ENCODE results near the gene GRAP2.

The GRAP2 gene

DNA sequence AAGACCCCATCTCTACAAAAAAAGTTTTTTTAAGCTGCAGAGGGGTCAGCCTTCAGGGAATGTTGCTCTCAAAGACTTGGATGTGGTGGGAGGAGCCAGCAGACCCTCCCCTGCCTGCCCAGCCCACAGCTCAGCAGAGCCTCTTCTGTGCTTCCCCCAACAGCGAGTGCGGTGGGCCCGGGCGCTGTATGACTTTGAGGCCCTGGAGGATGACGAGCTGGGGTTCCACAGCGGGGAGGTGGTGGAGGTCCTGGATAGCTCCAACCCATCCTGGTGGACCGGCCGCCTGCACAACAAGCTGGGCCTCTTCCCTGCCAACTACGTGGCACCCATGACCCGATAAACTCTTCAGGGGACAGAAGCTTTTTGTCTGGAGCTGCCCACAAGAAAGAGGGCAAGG lies 69.9 kb downstream of the GRAP2 start:
- Histone ChIP-seq H2AK5ac (ENCODE audit: low read length) (no peak overlapping the region), H3K4me2 (ENCODE audit: low read length) (no peak overlapping the region), H2BK120ac (ENCODE audit: low read depth, low read length) (no peak overlapping the region), H3K79me2 (ENCODE audit: control insufficient read depth, insufficient read depth, low read length) (no peaks in the 10 kb centered on the region), H3K4me3 (ENCODE audit: low read length) (no peak overlapping the region), H3K56ac (ENCODE audit: low read length) (no peak overlapping the region), H4K8ac (ENCODE audit: low read depth, low read length) (no peak overlapping the region), H3K27me3 (ENCODE audit: insufficient read depth, low read length, poor library complexity) (no peaks in the 10 kb centered on the region), H3K79me1 (ENCODE audit: low read length) (no peaks in the 10 kb centered on the region), H3K4ac (ENCODE audit: low read depth, low read length) (no peak overlapping the region), H3K9ac (ENCODE audit: low read length) (no peak overlapping the region), H3K23ac (ENCODE audit: low read length) (no peak overlapping the region), H3K18ac (ENCODE audit: low read length) (no peak overlapping the region), H3K27ac (ENCODE audit: low read depth, low read length) (no peak overlapping the region), H3K36me3 (ENCODE audit: control insufficient read depth, insufficient read depth, low read length) (no peaks in the 10 kb centered on the region), H4K5ac (ENCODE audit: low read length) (no peak overlapping the region), H2BK5ac (ENCODE audit: low read length) (no peak overlapping the region), H3K4me1 (ENCODE audit: control insufficient read depth, low read depth, low read length) (peaks cover 2% of the 10 kb centered on the region), H2BK15ac (replicated peaks; ENCODE audit: low read depth) (no peak overlapping the region)
- DNase-seq = no peak
- no CpG with 5 or more reads among the region's 10 CpGs for WGBS (ENCODE audit: extremely low coverage, insufficient coverage, low lambda C conversion rate)

GRCh38 chr22:39972641-39973040 lies 71.8 kb downstream of the GRAP2 start:
- Histone ChIP-seq H2BK120ac (ENCODE audit: low read depth, low read length) (no peak overlapping the region), H2BK5ac (ENCODE audit: low read length) (no peak overlapping the region), H3K27me3 (ENCODE audit: insufficient read depth, low read length, poor library complexity) (no peaks in the 10 kb centered on the region), H3K23ac (ENCODE audit: low read length) (no peak overlapping the region), H2AK5ac (ENCODE audit: low read length) (no peak overlapping the region), H3K9ac (ENCODE audit: low read length) (no peak overlapping the region), H3K4me3 (ENCODE audit: low read length) (no peak overlapping the region), H3K4ac (ENCODE audit: low read depth, low read length) (no peak overlapping the region), H3K56ac (ENCODE audit: low read length) (no peak overlapping the region), H3K36me3 (ENCODE audit: control insufficient read depth, insufficient read depth, low read length) (no peaks in the 10 kb centered on the region), H3K27ac (ENCODE audit: low read depth, low read length) (no peak overlapping the region), H3K4me1 (ENCODE audit: control insufficient read depth, low read depth, low read length) (peaks cover 2% of the 10 kb centered on the region), H2BK15ac (replicated peaks; ENCODE audit: low read depth) (no peak overlapping the region), H4K5ac (ENCODE audit: low read length) (no peak overlapping the region), H3K79me1 (ENCODE audit: low read length) (no peaks in the 10 kb centered on the region), H4K8ac (ENCODE audit: low read depth, low read length) (no peak overlapping the region), H3K4me2 (ENCODE audit: low read length) (no peak overlapping the region), H3K79me2 (ENCODE audit: control insufficient read depth, insufficient read depth, low read length) (no peaks in the 10 kb centered on the region), H3K18ac (ENCODE audit: low read length) (no peak overlapping the region)
- no CpG with 5 or more reads among the region's 5 CpGs for WGBS (ENCODE audit: extremely low coverage, insufficient coverage, low lambda C conversion rate)
- no peak for DNase-seq

DNA sequence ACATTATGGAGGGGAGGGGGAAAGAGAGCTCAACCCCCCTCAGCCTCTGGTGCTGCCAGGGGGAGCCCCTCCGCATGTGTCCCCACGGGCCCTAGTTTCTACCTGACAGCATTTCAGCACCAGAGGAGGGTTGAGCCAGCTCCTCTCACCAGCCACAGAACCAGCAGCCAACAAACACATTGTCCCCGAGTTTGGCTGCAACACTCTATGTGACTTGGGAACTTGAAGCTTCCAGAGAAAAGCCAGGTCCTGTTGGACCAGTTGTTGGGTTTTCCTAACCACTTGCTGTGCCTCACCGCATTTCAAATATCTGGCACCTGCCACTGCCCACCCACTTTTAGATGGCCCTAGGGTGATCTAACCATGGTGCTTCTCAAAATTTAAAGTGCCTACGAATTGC lies 72.8 kb downstream of the GRAP2 start:
- WGBS (ENCODE audit: extremely low coverage, insufficient coverage, low lambda C conversion rate) = no CpG with 5 or more reads among the region's 5 CpGs
- H3K36me3 ChIP-seq (ENCODE audit: control insufficient read depth, insufficient read depth, low read length) = no peaks in the 10 kb centered on the region

DNA sequence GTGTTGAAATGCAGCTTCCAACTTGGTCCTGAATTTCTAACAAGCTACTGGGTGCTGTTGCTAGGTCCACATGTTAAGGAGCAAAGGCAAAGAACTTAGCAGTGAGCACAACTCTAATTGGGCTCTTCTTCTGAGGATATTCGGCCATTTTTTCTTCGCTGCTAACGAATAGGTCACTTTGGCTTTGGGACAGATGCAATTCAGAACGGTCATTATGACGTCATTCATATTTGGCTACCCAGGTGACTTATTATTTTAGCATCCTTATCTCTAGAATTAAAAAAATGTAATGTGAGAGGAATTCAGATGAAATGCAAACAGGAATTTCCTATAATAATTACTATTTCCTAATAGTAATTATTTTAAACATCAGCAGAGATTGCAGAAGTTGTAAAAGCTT lies 73.2 kb downstream of the GRAP2 start:
- Histone ChIP-seq H3K4me3 (ENCODE audit: low read length) (no peak overlapping the region), H3K4me1 (ENCODE audit: control insufficient read depth, low read depth, low read length) (no peaks in the 10 kb centered on the region), H2BK5ac (ENCODE audit: low read length) (no peak overlapping the region), H3K56ac (ENCODE audit: low read length) (no peak overlapping the region), H3K79me1 (ENCODE audit: low read length) (no peaks in the 10 kb centered on the region), H2AK5ac (ENCODE audit: low read length) (no peak overlapping the region), H2BK15ac (replicated peaks; ENCODE audit: low read depth) (no peak overlapping the region), H3K18ac (ENCODE audit: low read length) (no peak overlapping the region), H2BK120ac (ENCODE audit: low read depth, low read length) (no peak overlapping the region), H3K23ac (ENCODE audit: low read length) (no peak overlapping the region), H3K9ac (ENCODE audit: low read length) (no peak overlapping the region), H3K36me3 (ENCODE audit: control insufficient read depth, insufficient read depth, low read length) (no peaks in the 10 kb centered on the region), H3K4me2 (ENCODE audit: low read length) (no peak overlapping the region), H4K8ac (ENCODE audit: low read depth, low read length) (no peak overlapping the region), H3K27ac (ENCODE audit: low read depth, low read length) (no peak overlapping the region), H4K5ac (ENCODE audit: low read length) (no peak overlapping the region), H3K4ac (ENCODE audit: low read depth, low read length) (no peak overlapping the region), H3K27me3 (ENCODE audit: insufficient read depth, low read length, poor library complexity) (no peaks in the 10 kb centered on the region), H3K79me2 (ENCODE audit: control insufficient read depth, insufficient read depth, low read length) (no peaks in the 10 kb centered on the region)
- DNase-seq = no peak
- WGBS (ENCODE audit: extremely low coverage, insufficient coverage, low lambda C conversion rate) = no CpG with 5 or more reads among the region's 5 CpGs

More for the DNA sequence above, 72.8 kb downstream of the GRAP2 start:
- no peak overlapping the region for H3K4ac ChIP-seq (ENCODE audit: low read depth, low read length)
- no peaks in the 10 kb centered on the region for H3K79me2 ChIP-seq (ENCODE audit: control insufficient read depth, insufficient read depth, low read length)
- H3K56ac ChIP-seq (ENCODE audit: low read length) = no peak overlapping the region
- no peak overlapping the region for H2BK15ac ChIP-seq (replicated peaks; ENCODE audit: low read depth)
- H4K8ac ChIP-seq (ENCODE audit: low read depth, low read length) = no peak overlapping the region
- H3K4me3 ChIP-seq (ENCODE audit: low read length) = no peak overlapping the region
- H3K18ac ChIP-seq (ENCODE audit: low read length) = no peak overlapping the region
- no peak overlapping the region for H3K9ac ChIP-seq (ENCODE audit: low read length)
- H2BK120ac ChIP-seq (ENCODE audit: low read depth, low read length) = no peak overlapping the region
- H3K23ac ChIP-seq (ENCODE audit: low read length) = no peak overlapping the region
- H2AK5ac ChIP-seq (ENCODE audit: low read length) = no peak overlapping the region
- peaks cover 2% of the 10 kb centered on the region for H3K4me1 ChIP-seq (ENCODE audit: control insufficient read depth, low read depth, low read length)
- no peak overlapping the region for H2BK5ac ChIP-seq (ENCODE audit: low read length)
- no peak for DNase-seq
- H3K27me3 ChIP-seq (ENCODE audit: insufficient read depth, low read length, poor library complexity) = no peaks in the 10 kb centered on the region
- H3K4me2 ChIP-seq (ENCODE audit: low read length) = no peak overlapping the region
- H3K27ac ChIP-seq (ENCODE audit: low read depth, low read length) = no peak overlapping the region
- H3K79me1 ChIP-seq (ENCODE audit: low read length) = no peaks in the 10 kb centered on the region
- H4K5ac ChIP-seq (ENCODE audit: low read length) = no peak overlapping the region

DNA sequence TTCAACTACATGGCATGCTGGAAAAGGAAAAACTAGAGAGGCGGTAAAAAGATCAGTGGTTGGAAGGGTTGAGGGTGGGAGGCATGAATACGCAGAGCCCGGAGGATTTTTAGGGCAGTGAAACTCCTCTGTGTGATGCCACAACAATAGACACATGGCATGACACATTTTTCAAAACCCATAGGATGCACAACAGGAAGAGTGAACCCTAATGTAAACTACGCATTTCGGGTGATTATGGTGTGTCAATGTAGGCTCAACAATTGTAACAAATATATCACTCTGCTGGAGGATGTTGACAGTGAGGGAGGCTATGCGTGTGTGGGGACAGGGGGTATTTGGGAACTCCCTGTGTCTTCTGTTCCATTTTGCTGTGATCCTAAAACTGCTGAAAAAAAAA lies 78.2 kb downstream of the GRAP2 start:
- no peak overlapping the region for H3K23ac ChIP-seq (ENCODE audit: low read length)
- H4K5ac ChIP-seq (ENCODE audit: low read length) = no peak overlapping the region
- no CpG with 5 or more reads among the region's 6 CpGs for WGBS (ENCODE audit: extremely low coverage, insufficient coverage, low lambda C conversion rate)
- no peak overlapping the region for H3K18ac ChIP-seq (ENCODE audit: low read length)
- H3K9ac ChIP-seq (ENCODE audit: low read length) = no peak overlapping the region
- no peaks in the 10 kb centered on the region for H3K4me1 ChIP-seq (ENCODE audit: control insufficient read depth, low read depth, low read length)
- H3K27ac ChIP-seq (ENCODE audit: low read depth, low read length) = no peak overlapping the region
- no peak overlapping the region for H3K4me3 ChIP-seq (ENCODE audit: low read length)
- no peak overlapping the region for H3K4ac ChIP-seq (ENCODE audit: low read depth, low read length)
- DNase-seq = no peak
- H3K4me2 ChIP-seq (ENCODE audit: low read length) = no peak overlapping the region
- no peak overlapping the region for H2BK5ac ChIP-seq (ENCODE audit: low read length)
- no peaks in the 10 kb centered on the region for H3K27me3 ChIP-seq (ENCODE audit: insufficient read depth, low read length, poor library complexity)
- H3K36me3 ChIP-seq (ENCODE audit: control insufficient read depth, insufficient read depth, low read length) = no peaks in the 10 kb centered on the region
- no peak overlapping the region for H2BK120ac ChIP-seq (ENCODE audit: low read depth, low read length)
- no peaks in the 10 kb centered on the region for H3K79me2 ChIP-seq (ENCODE audit: control insufficient read depth, insufficient read depth, low read length)
- no peak overlapping the region for H2BK15ac ChIP-seq (replicated peaks; ENCODE audit: low read depth)
- H3K56ac ChIP-seq (ENCODE audit: low read length) = no peak overlapping the region
- H2AK5ac ChIP-seq (ENCODE audit: low read length) = no peak overlapping the region
- H3K79me1 ChIP-seq (ENCODE audit: low read length) = no peaks in the 10 kb centered on the region
- no peak overlapping the region for H4K8ac ChIP-seq (ENCODE audit: low read depth, low read length)

DNA sequence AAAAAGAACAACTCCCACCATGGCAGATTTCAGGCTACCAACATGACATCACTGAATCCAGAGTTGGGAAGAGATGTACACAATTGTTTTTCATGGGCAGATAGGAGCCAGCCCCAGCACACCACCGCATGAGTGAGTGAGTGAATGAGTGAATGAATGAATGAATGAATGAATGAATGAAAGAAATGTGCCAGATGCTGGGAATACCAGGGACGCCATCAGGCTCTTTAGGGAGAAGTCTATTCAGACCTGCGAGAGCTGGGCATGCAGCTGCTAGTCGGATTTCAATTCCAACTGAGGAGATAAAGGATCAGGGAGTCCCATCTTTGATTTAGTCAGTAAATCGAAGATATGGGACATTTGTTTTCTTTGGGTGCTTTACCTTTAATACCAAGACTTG lies 78.6 kb downstream of the GRAP2 start:
- Histone ChIP-seq H3K4me1 (ENCODE audit: control insufficient read depth, low read depth, low read length) (no peaks in the 10 kb centered on the region), H4K8ac (ENCODE audit: low read depth, low read length) (no peak overlapping the region), H2BK15ac (replicated peaks; ENCODE audit: low read depth) (no peak overlapping the region), H3K27ac (ENCODE audit: low read depth, low read length) (no peak overlapping the region), H3K9ac (ENCODE audit: low read length) (no peak overlapping the region), H3K79me1 (ENCODE audit: low read length) (no peaks in the 10 kb centered on the region), H3K56ac (ENCODE audit: low read length) (no peak overlapping the region), H2BK5ac (ENCODE audit: low read length) (no peak overlapping the region), H3K27me3 (ENCODE audit: insufficient read depth, low read length, poor library complexity) (no peaks in the 10 kb centered on the region), H4K5ac (ENCODE audit: low read length) (no peak overlapping the region), H3K4me2 (ENCODE audit: low read length) (no peak overlapping the region), H3K18ac (ENCODE audit: low read length) (no peak overlapping the region), H3K23ac (ENCODE audit: low read length) (no peak overlapping the region), H3K79me2 (ENCODE audit: control insufficient read depth, insufficient read depth, low read length) (no peaks in the 10 kb centered on the region), H2BK120ac (ENCODE audit: low read depth, low read length) (no peak overlapping the region), H3K4me3 (ENCODE audit: low read length) (no peak overlapping the region), H3K4ac (ENCODE audit: low read depth, low read length) (no peak overlapping the region), H2AK5ac (ENCODE audit: low read length) (no peak overlapping the region), H3K36me3 (ENCODE audit: control insufficient read depth, insufficient read depth, low read length) (no peaks in the 10 kb centered on the region)
- DNase-seq = no peak
- WGBS (ENCODE audit: extremely low coverage, insufficient coverage, low lambda C conversion rate) = no CpG with 5 or more reads among the region's 5 CpGs
